Measurements from ENCODE around the gene NUP62.
"Not testable (repeated sequence)": the region's sequence is repeated elsewhere in the genome, so short reads cannot be mapped to it uniquely, and the experiment has no call there.

NUP62 gene

DNA sequence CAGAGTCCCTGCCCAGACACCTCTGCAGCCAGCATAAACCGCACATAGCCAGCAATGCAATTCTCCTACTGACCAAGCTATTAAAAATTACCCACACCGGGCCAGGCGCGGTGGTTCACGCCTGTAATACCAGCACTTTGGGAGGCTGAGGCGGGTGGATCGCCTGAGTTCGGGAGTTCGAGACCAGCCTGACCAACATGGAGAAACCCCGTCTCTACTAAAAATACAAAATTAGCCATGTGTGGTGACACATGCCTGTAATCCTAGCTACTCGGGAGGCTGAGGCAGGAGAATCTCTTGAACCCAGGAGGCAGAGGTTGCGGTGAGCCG is 4.5 kb downstream of the NUP62 start:
- not testable (repeated sequence) for FAIRE-seq

DNA sequence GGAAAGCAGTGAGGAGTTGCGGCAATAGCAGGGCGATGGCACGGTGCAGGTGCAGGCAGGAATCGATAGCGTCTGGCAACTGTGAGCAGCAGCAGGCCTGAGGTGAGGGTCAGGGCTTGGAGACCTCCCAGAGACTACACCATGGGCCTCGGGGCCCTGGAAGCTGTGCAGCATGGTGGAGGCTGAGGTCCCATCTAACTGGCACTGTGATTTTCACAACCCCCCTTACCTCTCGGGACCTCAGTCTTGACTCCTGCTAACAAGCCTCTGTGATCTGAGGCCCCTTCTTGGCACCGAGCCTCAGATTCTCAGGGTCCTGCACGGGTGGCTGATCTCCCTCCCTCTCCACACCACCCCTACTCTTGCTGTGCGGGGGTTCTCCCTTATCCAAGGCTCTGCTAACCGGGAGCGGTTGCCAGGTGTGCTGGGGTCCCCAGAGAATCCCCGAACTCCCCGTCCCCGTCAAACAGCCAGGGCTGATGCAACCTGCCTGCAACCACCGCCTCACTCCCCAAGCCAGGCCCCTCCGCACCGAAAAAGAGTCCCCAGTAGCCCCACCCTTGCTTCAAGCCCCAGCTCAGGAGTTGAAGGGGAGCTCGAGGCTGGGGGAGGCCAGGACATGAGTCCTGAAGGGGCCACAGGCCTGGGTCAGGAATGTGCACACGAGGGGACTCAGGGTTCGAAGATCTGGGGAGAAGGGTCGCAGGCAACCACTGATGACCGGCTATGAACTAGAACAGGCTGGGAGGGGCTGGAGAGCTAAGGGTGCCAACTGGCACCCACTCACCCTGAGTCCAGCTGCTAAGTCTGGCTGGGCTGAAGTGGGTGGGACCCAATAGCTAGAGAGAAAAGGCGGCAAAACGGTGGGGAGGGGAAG is 5.1 kb downstream of the NUP62 start:
- FAIRE-seq, result no peak

DNA sequence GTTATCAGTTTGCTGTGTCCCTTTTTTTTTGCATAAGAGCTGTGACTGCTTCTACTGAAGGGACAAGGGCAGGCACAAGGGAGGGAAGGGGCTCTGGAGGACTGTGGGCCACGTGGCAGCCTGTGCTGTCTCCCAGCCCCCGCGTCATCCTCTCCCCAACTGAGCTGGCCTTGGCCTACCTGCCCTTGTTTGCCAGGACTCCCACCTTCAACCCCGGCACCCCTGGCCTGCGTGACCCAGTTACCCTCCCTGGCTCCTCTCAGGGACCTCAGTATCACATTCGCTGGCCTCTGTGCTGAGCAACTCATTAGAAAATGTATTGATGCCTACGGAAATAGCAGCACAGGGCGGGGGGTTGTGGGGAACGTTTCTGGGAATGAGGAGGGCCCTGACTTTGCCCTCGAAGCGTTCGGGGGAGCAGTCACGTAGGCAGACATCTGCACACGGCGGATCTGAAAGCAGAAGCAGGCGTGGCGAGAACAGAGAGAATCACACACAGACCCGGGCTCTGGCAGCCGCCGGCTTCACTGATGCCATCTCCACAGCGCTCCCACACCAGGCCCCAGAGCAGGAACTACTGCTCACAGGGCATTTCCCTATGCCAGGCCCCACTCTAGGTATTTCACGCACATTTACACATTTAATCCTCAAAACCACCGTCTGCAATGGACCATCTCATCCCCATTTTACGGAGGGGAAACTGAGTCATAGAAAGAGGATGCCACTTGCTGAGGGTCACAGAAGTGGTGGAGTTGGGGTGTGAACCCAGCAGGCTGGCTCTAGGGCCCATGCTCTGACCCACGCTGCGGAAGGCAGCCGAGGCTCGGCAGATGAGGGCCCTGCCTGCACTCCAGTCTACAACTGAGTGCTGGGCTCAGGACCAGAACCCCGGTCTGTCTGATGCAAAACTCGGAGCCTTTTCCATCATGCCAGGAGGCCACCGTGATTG is 6.0 kb downstream of the NUP62 start:
- FAIRE-seq, result no peak

DNA sequence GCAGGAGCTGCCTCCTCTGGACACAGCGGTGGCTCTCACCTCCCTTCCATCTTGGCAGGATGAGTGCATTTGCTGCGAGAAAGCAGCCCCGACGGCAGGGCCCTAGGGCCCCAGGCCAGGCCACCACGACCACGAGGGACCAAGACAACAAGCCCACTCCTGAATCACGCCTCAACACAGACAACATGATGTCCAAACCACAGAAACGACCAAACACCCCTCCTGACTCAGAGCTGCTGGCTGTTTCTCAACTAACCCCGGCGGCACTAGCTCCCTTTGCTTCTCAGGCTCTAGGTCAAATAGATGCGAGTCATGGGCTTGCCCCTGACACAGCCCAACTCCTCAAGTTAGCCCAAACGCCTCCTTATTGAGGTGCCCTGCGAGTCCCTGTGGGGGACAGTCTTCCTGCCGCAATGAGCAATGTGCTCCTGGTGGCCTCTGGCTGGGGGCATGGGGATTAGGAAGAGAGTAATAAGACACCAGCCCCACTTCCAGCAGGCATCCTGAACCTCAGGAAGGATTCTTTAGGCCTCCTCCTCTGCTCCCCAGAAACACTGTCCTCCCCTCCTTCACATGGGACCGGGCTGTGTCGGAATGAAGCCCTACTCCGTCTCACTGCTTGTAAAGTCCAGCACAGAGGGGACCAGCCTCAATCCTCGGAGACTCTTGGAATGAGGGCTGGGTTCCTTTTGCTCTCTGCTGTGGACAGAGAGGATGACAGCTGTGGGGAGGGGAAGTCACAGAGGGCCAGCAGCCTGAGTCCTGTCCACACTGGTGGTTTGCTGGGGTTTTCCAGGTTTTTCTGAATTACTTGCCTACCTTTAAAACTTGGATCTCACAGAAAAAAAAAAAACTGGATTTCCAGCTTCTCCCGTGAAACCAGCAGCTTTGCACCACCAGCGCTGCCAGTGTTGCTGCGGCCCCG is 7.2 kb downstream of the NUP62 start:
- no peak for FAIRE-seq

DNA sequence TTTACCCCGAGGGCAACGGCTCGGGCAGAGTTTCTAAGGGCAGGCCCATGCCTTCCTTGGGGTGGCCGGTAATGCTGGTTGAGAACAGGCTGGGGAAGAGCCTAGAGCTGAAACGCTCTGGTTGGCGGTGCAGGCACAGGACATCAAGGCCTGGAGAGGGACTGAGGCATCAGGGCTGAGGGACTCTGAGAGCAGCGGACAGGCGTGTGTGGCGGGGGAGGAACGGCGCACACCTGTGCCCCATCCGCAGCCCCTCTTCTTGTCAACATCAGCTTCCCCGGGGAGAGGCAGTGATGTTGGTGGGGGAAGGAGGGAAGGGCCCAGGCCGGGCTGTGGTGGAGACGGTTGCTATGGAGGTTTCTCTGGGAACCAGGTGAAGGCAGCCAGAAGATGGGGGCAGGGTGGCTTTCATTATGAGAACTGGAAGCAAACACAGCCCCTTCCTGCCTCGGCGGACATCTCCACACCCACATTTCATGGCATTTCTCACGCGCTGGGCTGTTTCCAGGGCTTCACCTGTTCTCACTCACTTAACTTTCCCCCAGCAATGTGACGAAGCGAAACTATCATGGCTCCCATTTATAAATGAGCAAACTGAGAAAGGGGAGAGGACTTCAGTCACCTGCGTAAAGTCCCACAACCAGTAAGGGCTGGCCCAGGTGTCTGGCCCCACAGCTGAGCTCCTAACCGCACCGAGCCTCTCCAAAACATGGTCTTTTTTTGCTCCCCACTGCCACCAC is 8.5 kb downstream of the NUP62 start:
- FAIRE-seq, result no peak

DNA sequence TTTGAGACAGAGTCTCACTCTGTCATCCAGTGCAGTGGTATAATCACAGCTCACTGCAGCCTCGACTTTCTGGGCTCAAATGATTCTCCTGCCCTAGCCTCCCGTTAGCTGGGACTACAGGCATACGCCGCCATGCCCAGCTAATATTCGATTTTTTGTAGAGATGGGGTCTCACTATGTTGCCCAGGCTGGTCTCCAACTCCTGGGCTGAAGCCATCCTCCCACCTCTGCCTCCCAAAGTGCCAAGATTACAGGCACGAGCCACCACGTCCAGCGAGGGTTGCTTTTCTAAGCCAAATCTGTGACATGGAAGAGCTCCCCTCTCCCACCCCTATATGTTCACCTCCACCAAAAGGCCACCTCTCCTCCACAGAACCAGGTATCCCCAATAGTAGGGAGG is 11.2 kb downstream of the NUP62 start:
- FAIRE-seq, result no peak

DNA sequence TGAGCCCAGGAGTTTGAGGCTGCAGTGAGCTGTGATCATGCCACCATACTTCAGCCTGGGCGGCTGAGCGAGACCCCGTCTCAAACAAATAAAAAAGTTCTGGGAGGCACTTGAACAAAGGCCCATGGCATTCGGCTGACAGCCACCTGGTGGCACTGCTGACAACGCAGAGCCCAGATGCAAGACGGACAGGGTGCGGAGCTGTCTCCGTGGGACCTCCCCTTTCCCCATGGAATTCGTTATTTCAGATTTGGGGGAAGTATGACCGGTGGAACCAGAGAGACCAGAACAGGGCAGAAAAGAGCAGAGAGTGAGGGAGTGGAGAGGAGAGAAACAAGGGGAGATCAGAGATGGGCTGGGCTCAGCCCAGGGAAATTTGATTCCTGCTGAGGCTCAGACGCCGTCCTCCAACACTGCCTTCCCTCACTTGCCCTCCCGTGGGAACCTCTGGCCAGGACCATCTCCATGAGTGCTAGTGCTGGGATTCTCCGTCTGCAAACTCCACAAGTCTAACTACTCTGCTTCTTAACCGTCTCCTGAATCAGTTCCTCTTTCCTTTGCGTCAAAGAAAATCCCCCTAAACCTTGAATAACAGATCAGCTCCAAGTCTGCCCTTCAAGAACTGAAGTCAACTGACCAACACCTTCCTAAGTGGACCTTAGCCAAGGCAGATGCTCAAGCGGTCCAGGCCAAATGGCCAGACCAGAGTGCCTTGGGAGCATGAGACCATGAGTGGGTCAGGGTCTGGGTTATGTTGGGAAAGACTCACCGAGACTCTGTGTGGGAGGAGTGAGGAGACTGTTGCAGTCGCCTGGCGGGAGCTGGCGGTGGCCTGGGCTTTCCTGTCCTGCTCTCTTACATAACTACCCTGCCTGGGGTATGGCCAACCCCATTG is 12.2 kb downstream of the NUP62 start:
- FAIRE-seq, result no peak

DNA sequence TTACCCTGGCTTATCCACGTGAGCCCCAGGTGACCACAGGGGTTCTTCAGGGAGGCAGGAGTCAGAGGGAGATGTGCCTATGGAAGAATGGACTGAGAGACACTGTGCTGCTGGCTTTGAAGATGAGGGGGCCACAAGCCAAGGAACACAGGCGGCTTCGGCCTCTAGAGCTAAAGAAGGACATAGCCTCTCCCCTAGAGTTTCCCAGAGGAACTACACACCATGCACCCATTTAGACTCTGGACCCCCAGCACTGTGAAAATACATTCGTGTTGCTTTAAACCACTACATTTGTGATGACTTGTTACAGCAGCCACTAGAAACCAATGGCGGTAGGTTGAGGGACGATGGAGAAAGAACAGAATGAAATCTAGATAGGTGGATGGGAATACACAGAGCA is 14.0 kb downstream of the NUP62 start:
- no peak for FAIRE-seq

DNA sequence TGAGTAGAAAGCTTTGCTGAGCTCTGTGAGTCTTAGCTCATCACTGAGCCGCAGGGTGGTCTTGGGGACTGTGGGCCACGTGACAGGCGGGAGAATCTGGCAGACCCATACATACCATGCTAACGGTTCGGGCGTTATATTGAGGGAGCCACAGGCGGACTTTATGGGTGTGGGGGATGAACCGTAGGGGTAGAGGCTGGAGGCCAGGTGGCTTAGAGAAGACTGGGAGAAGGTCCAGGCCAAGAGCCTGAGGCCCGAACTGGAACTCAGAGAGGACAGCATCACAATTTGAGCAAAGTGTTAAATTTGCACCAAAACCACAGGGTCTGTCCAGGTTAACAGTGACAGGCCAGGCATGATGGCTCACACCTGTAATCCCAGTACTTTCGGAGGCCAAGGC is 15.6 kb downstream of the NUP62 start:
- FAIRE-seq, result no peak

DNA sequence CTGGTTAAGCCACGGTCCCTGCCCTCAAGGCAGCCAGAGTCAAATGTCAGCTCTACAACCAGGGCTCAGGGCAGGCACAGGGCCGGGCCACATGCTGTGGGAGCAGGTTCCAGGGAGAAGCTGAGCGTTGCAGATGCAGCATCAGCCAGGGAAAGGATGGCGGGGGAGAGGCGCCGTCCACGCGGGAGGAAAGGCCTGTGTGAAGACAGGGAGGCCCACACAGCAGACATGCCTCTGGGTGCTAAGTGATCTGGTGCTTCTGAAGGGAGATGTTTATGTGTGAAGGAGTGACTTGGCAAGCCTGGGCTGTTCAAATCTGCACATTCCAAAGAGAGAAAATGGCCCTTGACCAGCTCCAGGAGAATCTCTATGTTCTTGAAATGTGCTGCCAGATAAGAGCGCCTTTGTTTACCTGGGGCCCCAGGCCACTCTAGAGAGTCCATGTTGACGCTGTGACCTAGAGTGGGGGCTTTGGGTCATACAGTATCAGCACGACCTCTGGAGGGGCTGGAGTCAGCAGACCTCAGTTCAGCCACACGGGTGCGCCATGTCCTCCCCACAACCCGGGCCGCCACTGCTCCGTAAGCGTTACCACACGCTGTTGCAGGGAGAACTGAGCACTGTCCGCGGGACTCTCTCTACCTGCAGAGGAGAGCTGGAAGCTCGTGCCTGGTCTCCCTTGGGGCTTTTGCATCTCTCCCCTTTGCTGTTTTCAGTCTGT is 16.2 kb downstream of the NUP62 start:
- FAIRE-seq, result no peak

DNA sequence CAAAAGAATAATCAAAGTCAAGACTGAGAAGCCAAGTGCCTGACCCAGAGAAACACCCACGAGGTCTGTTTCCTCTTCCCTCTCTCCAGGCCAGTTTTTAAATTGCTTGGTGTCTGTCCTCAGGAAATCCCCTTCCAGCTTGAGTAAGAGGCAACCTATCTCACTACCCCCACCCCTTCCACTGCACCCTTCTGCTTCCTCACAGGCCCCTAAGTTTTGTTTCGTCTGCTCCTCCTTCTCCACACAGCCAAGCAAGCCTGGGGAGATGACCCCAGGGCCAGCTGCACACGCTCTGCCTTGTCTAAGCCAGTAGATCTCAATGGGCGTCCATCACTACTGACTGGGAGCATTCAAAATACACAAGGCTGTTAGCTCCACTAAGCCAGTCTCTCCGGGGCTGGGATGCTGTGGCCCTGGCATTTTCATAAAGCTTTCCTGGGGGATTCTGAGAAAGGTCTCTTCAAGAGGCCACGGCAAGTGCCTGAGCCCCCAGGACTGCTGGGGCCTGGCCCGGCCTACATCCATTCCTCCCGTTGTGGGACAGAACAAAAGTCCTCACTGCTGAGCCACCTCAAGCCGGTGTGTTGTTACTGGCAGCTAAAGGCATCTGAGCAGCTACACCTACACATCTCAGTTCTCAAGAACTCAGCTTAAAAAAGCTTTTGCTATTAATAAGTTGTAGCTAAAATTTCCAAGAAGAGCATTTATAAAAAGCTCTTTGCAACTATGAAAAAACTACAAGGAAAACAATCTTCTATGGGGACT is 17.7 kb downstream of the NUP62 start:
- FAIRE-seq, result no peak

DNA sequence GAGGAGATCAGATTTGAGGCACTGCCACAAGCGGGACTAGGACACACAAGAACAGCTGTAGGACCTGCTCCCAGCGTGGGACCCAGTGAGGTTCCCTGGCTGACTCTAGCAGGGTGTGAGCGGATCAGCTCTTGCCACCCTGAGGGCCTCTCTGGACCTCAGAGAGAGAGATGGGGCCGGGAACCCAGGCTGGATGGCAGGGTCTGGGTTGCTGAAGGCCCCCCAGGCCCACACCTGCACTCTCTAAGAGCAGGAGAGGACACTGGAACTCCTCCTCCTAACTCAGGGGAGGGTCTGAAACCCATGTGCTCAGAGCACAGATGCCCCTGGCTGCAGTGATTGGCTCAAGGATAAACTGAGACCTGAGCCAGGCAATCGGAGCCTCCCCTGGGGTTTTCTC is 19.1 kb downstream of the NUP62 start:
- no peak for FAIRE-seq

DNA sequence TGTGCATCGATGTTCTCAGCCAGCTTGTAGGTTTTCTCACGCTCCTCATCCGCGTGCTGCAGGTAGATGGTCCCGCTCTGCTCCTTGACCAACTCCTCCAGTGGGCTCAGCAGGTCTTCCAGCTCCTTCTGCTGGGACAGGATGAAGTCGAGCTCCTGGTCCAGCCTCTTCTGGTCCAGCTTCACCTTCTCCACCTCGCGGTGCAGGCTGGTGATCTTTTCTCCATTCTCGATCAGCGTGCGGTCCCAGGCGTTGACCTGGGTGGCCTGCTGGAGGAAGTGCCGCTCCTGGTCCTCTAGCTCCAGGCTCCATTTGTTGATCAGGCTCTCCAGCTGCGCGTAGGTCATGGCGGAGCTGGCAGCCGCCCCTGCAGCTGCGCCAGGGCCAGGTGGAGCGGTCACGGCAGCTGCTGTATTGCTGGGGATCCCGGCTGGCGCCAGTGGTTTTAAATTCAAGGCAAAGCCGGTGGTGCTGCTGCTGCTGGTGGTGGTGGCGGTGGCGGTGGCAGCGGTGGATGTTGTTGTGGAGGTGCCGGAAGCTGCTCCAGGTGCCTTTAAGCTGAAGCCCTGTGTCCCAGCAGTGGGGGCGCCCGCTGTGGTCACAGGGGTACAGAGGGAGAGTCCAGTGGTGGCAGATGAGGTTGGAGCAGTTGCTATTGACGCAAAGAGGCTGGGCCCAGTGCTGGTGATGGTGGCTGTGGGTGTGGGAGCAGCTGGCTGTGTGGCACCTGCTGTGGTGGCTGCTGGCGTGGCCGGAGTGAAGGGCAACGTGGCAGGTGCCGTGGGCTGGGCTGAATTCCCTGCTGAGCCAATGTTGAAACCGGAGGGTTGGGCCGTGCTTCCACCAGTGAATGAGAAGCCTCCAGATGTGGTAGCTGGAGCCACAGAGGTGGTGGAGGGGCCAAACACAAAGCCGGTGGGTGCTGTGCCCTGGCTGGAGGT is 20.6 kb downstream of the NUP62 start:
- no peak for FAIRE-seq

DNA sequence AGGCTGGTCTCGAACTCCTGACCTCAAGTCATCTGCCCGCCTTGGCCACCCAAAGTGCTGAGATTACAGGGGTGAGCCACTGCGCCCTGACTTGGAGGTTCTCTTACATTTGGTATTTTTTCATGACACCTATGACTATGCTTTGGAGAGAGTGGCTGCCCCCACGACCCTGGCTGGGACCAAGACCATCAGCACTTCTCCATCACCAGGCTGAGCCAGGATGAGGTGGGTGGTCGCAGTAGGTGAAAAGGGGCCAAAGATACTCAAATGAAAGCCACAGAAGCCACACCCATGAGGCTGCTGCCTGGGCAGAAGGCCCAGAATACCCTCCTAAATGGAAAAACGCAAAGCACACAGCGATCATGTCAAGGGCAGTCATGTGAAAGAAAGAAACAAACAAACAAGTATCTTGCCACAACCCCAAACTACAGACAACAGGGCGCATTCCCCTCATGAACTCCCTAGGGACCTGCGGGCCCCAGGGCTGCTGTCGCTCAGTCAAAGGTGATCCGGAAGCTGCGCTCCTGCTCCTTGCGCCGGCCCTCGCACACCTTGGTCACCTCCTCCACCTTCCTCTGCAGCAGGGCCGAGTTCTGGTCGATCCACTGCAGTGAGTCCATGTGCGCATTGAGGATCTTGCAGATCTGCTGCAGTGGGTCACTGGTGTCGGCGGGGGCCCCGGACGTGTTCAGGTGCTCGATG is 21.4 kb downstream of the NUP62 start:
- no peak for FAIRE-seq

DNA sequence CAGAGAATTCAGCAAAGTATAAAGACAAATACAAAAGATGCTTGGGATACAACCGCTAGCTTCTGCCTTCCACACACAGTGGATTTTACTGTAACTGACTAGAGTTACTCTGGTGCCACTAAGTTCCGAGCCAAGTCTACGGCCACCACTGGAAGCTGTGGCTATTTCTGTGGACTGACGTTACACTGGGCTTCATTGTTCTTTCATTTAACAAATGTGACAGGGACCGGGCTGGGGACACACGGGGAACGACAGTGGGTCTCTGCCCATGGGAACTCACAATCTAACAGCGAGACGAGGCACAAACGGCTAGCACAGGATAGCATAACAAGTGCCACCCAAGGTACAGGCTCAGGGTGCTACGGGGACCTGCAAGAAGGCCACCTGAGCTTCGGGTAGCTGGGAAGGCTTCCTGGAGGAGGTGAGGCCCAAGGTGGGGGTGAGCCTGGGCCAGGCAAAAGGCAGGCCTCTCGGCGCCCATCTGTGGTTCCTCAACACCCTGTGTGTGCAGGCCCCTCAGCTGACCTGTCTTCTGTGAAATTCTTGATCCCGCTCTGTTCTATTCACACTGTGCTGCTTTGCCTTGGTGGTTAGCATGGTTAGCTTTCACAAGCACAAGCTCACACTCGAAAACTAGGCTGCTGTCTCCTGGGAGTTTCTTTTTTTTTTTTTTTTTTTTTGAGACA is 22.3 kb downstream of the NUP62 start:
- no peak for FAIRE-seq

DNA sequence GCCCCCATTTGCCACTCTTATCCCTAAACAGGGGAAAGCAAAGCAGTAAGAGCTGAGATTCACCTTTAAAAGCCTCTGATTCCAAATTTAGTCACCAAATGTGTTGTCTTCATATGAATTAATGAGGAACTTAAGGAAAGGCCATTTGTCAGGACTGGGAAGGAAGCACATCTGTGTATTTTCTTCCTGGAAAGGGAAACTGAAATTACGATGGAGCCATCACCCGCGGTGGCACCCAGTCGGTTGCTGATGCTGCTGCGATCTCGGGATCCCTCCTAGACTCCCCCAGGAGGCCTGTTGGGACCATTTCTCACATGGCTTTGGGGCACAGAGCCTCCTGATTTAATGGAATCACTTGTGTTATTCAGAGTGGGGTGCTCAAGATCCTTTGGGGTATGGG is 25.2 kb downstream of the NUP62 start:
- no peak for FAIRE-seq

Data from islet of Langerhans (tissue), 1 donor.